GM21737 (cell line): ENCODE measurements around the gene CES2.
"Not testable (repeated sequence)": the region's sequence is repeated elsewhere in the genome, so short reads cannot be mapped to it uniquely, and the experiment has no call there.

Experiments
- ATAC-seq: cut with Tn5 transposase; IDR thresholded peaks from one replicate; pipeline ENCODE4 v1.9.1; 2021; ENCODE audit warnings: mild to moderate bottlenecking, moderate library complexity; ENCODE audit not compliant: unreplicated experiment

Gene CES2

GRCh38 chr16:66950971-66951790 lies 15.9 kb downstream of the CES2 start:
- ATAC-seq = no peak

- ATAC-seq = no peak
Measured at GRCh38 chr16:66952430-66953110, 17.3 kb downstream of the CES2 start.

- no peak for ATAC-seq
Measured at GRCh38 chr16:66953462-66954096, 18.3 kb downstream of the CES2 start.

GRCh38 chr16:66954097-66954659 lies 18.9 kb downstream of the CES2 start:
- no peak for ATAC-seq

- not testable (repeated sequence) for ATAC-seq
Measured at GRCh38 chr16:66955363-66956153, 20.2 kb downstream of the CES2 start.

- ATAC-seq = not testable (repeated sequence)
Measured at GRCh38 chr16:66956154-66956457, 20.8 kb downstream of the CES2 start.

GRCh38 chr16:66958857-66959703 lies 23.8 kb downstream of the CES2 start:
- ATAC-seq = no peak

GRCh38 chr16:66959704-66960161 lies 24.4 kb downstream of the CES2 start:
- ATAC-seq = no peak

GRCh38 chr16:66960270-66960669 lies 25.0 kb downstream of the CES2 start:
- no peak for ATAC-seq

GRCh38 chr16:66961065-66961744 lies 25.9 kb downstream of the CES2 start, which contains the start of gene CES3:
Gene CES3, plus strand, starts transcription at chr16:66961266. Its CDS starts 42 bp downstream, at chr16:66961308.
- ATAC-seq = peak; percentile 63

GRCh38 chr16:66961914-66962313 lies 26.6 kb downstream of the CES2 start:
- no peak for ATAC-seq

GRCh38 chr16:66964049-66964448 lies 28.7 kb downstream of the CES2 start:
- ATAC-seq = no peak

GRCh38 chr16:66968847-66969246 lies 33.5 kb downstream of the CES2 start:
- no peak for ATAC-seq

GRCh38 chr16:66970775-66971720 lies 35.7 kb downstream of the CES2 start:
- no peak for ATAC-seq

GRCh38 chr16:66972983-66973382 lies 37.7 kb downstream of the CES2 start:
- no peak for ATAC-seq

- ATAC-seq = no peak
Measured at GRCh38 chr16:66973716-66974115, 38.4 kb downstream of the CES2 start.

GRCh38 chr16:66974156-66974931 lies 39.0 kb downstream of the CES2 start:
- ATAC-seq = not testable (repeated sequence)
